ENCODE results near the gene PRKCA. TPM values are rescaled to one million over a fixed set of nuclear protein-coding genes. Genes with fewer than 3 reads are reported as not detected.
A peak's percentile ranks its signal among the peaks of the same experiment; 100 is the strongest.

PRKCA gene
- total and polyA plus RNA-seq, 2 experiments from 2014 or later = 6.4 to 35.4 TPM

GRCh38 chr17:66300956-66301355, 1.5 kb upstream of the PRKCA start:
- TF ChIP-seq NANOG (IDR thresholded peaks at IDR 0.05; ENCODE audit: borderline replicate concordance) = no peak
- TF ChIP-seq STAT1 (IDR thresholded peaks at IDR 0.05; ENCODE audit: unreplicated experiment) = no peak
- no peak for TF ChIP-seq POLR2AphosphoS5 (IDR thresholded peaks at IDR 0.05; ENCODE audit: low read depth)
- Histone ChIP-seq H3K27me3 (ENCODE audit: insufficient read depth) (peaks cover 36% of the 10 kb centered on the region), H3K36me3 (ENCODE audit: insufficient read depth) (no peaks in the 10 kb centered on the region), H3K27ac (ENCODE audit: low read depth) (no peak overlapping the region), H3K9me2 (ENCODE audit: insufficient read depth) (no peaks in the 10 kb centered on the region), H4K20me1 (replicated peaks; ENCODE audit: insufficient read depth) (peaks cover 3% of the 10 kb centered on the region; the same call in 1 of the 2 replicates), H3F3A (replicated peaks; ENCODE audit: low read depth) (peaks cover 9% of the 10 kb centered on the region; the same call in 1 of the 2 replicates), H3K4me1 (ENCODE audit: insufficient read depth) (peaks cover 25% of the 10 kb centered on the region), H3K4me3 (peak overlapping the region; percentile 84), H3K79me2 (replicated peaks; ENCODE audit: insufficient read depth) (no peaks in the 10 kb centered on the region), H3K4me2 (peak overlapping the region; percentile 97), H2AFZ (no peak overlapping the region)
- H3K4me1 Mint-ChIP-seq = peaks cover 31% of the 10 kb centered on the region
- no peak overlapping the region for H3K27ac Mint-ChIP-seq
- H3K4me3 Mint-ChIP-seq = peak overlapping the region; percentile 88
- H3K36me3 Mint-ChIP-seq (ENCODE audit: low read depth) = no peaks in the 10 kb centered on the region
- peaks cover 20% of the 10 kb centered on the region for H3K27me3 Mint-ChIP-seq (ENCODE audit: insufficient read depth, low read depth, poor library complexity)
- DNase-seq (ENCODE audit: low spot score) = no peak
- peaks cover 2% of the 10 kb centered on the region; the same call in 1 of the 3 replicates for H3K9me3 Mint-ChIP-seq
- no peak for ATAC-seq

- H3K4me1 Mint-ChIP-seq = peaks cover 33% of the 10 kb centered on the region
- H3K27me3 ChIP-seq (ENCODE audit: insufficient read depth) = peaks cover 36% of the 10 kb centered on the region
- H4K20me1 ChIP-seq (replicated peaks; ENCODE audit: insufficient read depth) = peaks cover 3% of the 10 kb centered on the region; the same call in 1 of the 2 replicates
- DNase-seq (ENCODE audit: low spot score) (peak; percentile 21), ATAC-seq (no peak)
- no peaks in the 10 kb centered on the region for H3K9me2 ChIP-seq (ENCODE audit: insufficient read depth)
- no peaks in the 10 kb centered on the region for H3K79me2 ChIP-seq (replicated peaks; ENCODE audit: insufficient read depth)
- no peak overlapping the region for H3K27ac Mint-ChIP-seq
- no peak overlapping the region for H3K27ac ChIP-seq (ENCODE audit: low read depth)
- H3K9me3 Mint-ChIP-seq = peaks cover 2% of the 10 kb centered on the region; the same call in 1 of the 3 replicates
- H3K27me3 Mint-ChIP-seq (ENCODE audit: insufficient read depth, low read depth, poor library complexity) = peaks cover 20% of the 10 kb centered on the region
- peak overlapping the region; percentile 88 for H3K4me3 Mint-ChIP-seq
- peak overlapping the region; percentile 84 for H3K4me3 ChIP-seq
- H3K36me3 ChIP-seq (ENCODE audit: insufficient read depth) = no peaks in the 10 kb centered on the region
- peak overlapping the region; percentile 97 for H3K4me2 ChIP-seq
- H3K4me1 ChIP-seq (ENCODE audit: insufficient read depth) = peaks cover 25% of the 10 kb centered on the region
- peak overlapping the region; percentile 96 for H2AFZ ChIP-seq
- peaks cover 7% of the 10 kb centered on the region; the same call in 1 of the 2 replicates for H3F3A ChIP-seq (replicated peaks; ENCODE audit: low read depth)
- no peaks in the 10 kb centered on the region for H3K36me3 Mint-ChIP-seq (ENCODE audit: low read depth)
- TF ChIP-seq REST (IDR thresholded peaks at IDR 0.05; ENCODE audit: unreplicated experiment) (no peak), CREB1 (CRISPR knock-in tag; IDR thresholded peaks at IDR 0.05; ENCODE audit: low read depth) (no peak), ETS1 (IDR thresholded peaks at IDR 0.05) (no peak), STAT1 (IDR thresholded peaks at IDR 0.05; ENCODE audit: unreplicated experiment) (no peak), ZNF331 (CRISPR knock-in tag; IDR thresholded peaks at IDR 0.05; ENCODE audit: low read depth) (no peak), ZNF462 (CRISPR knock-in tag; IDR thresholded peaks at IDR 0.05) (no peak), CTCF (conservative IDR thresholded peaks at IDR 0.05; ENCODE audit: low read depth in 2 of 2) (no peak)
Measured at GRCh38 chr17:66301367-66301863, 998 bp upstream of the PRKCA start.
